Measurements from ENCODE around the gene TRAPPC2. TPM values are rescaled to one million over a fixed set of nuclear protein-coding genes. Genes with fewer than 3 reads are reported as not detected.
"Not testable (repeated sequence)": the region's sequence is repeated elsewhere in the genome, so short reads cannot be mapped to it uniquely, and the experiment has no call there.

The TRAPPC2 gene
- total RNA-seq, 2 experiments from 2014 or later, result 22.2 to 27.0 TPM

GRCh38 chrX:13685126-13685763, 49.2 kb downstream of the TRAPPC2 start:
- Histone ChIP-seq H4K20me1 (ENCODE audit: insufficient read depth, low read length) (peaks cover 4% of the 10 kb centered on the region; the same call in 1 of the 2 replicates), H3K4me3 (ENCODE audit: low read depth, low read length, poor library complexity, severe bottlenecking) (no peak overlapping the region), H3K27ac (ENCODE audit: low read depth, low read length, poor library complexity, severe bottlenecking) (no peak overlapping the region), H3K4me1 (ENCODE audit: insufficient read depth, low read length, poor library complexity, severe bottlenecking) (peaks cover 8% of the 10 kb centered on the region), H3K4me2 (ENCODE audit: low read length) (no peak overlapping the region), H2AFZ (ENCODE audit: low read length) (0 out of 2 replicates have a peak overlapping the region, but pooled peaks have one; percentile 19), H3K79me2 (ENCODE audit: insufficient read depth, low read depth, low read length) (peaks cover 11% of the 10 kb centered on the region), H3K9me3 (ENCODE audit: low read length) (no peaks in the 10 kb centered on the region), H3K36me3 (ENCODE audit: insufficient read depth, low read length) (no peaks in the 10 kb centered on the region), H3K9me2 (ENCODE audit: insufficient read depth, low read length) (no peaks in the 10 kb centered on the region)
- ChIA-PET POLR2A (interaction anchor here (1.5 to 4.8 kb wide), 2 partner anchors 12 to 23 kb away, joined by 5 to 43 read pairs; no protein-coding TSS in a partner anchor), CTCF (ENCODE audit: unreplicated experiment) (no interaction called here)
- intact Hi-C loops (cut with micrococcal nuclease; ENCODE audit: unreplicated experiment), result no loop called here
- no peak for DNase-seq (ENCODE audit: low spot score)
- no TSS peak for BruUV-seq (replicated peaks)
- no peak for TF ChIP-seq EZH2phosphoT487 (IDR thresholded peaks at IDR 0.05; ENCODE audit: borderline replicate concordance, low read depth, low read length)
- TF ChIP-seq CTCF (conservative IDR thresholded peaks at IDR 0.05; ENCODE audit: low read length), result no peak

- ChIA-PET CTCF (ENCODE audit: unreplicated experiment) (no interaction called here), POLR2A (no interaction called here)
- no peak overlapping the region for H3K4me2 ChIP-seq (ENCODE audit: low read length)
- H3K4me1 ChIP-seq (ENCODE audit: insufficient read depth, low read length, poor library complexity, severe bottlenecking), result peaks cover 7% of the 10 kb centered on the region
- intact Hi-C loops (cut with micrococcal nuclease; ENCODE audit: unreplicated experiment), result no loop called here
- no peak overlapping the region for H3K27ac ChIP-seq (ENCODE audit: low read depth, low read length, poor library complexity, severe bottlenecking)
- no peaks in the 10 kb centered on the region for H3K36me3 ChIP-seq (ENCODE audit: insufficient read depth, low read length)
- no peak overlapping the region for H3K4me3 ChIP-seq (ENCODE audit: low read depth, low read length, poor library complexity, severe bottlenecking)
- no peak for DNase-seq (ENCODE audit: low spot score)
- BruUV-seq (replicated peaks), result no TSS peak
- TF ChIP-seq CTCF (conservative IDR thresholded peaks at IDR 0.05; ENCODE audit: low read length), result no peak
- TF ChIP-seq EZH2phosphoT487 (IDR thresholded peaks at IDR 0.05; ENCODE audit: borderline replicate concordance, low read depth, low read length), result no peak
- peaks cover 2% of the 10 kb centered on the region; the same call in 1 of the 2 replicates for H3K79me2 ChIP-seq (ENCODE audit: insufficient read depth, low read depth, low read length)
- H3K9me2 ChIP-seq (ENCODE audit: insufficient read depth, low read length), result no peaks in the 10 kb centered on the region
- no peaks in the 10 kb centered on the region for H3K9me3 ChIP-seq (ENCODE audit: low read length)
- no peaks in the 10 kb centered on the region for H4K20me1 ChIP-seq (ENCODE audit: insufficient read depth, low read length)
- H2AFZ ChIP-seq (ENCODE audit: low read length), result no peak overlapping the region
These were observed 50.1 kb downstream of the TRAPPC2 start for GRCh38 chrX:13684361-13684760.

GRCh38 chrX:13681595-13681994, 52.8 kb downstream of the TRAPPC2 start:
- Histone ChIP-seq H3K4me2 (ENCODE audit: low read length) (no peak overlapping the region), H3K4me1 (ENCODE audit: insufficient read depth, low read length, poor library complexity, severe bottlenecking) (no peaks in the 10 kb centered on the region), H3K79me2 (ENCODE audit: insufficient read depth, low read depth, low read length) (no peaks in the 10 kb centered on the region), H3K27ac (ENCODE audit: low read depth, low read length, poor library complexity, severe bottlenecking) (no peak overlapping the region), H2AFZ (ENCODE audit: low read length) (no peak overlapping the region), H3K4me3 (ENCODE audit: low read depth, low read length, poor library complexity, severe bottlenecking) (no peak overlapping the region), H3K9me2 (ENCODE audit: insufficient read depth, low read length) (no peaks in the 10 kb centered on the region), H3K9me3 (ENCODE audit: low read length) (no peaks in the 10 kb centered on the region), H3K36me3 (ENCODE audit: insufficient read depth, low read length) (no peaks in the 10 kb centered on the region), H4K20me1 (ENCODE audit: insufficient read depth, low read length) (no peaks in the 10 kb centered on the region)
- CTCF ChIA-PET (ENCODE audit: unreplicated experiment), result no interaction called here
- POLR2A ChIA-PET, result no interaction called here
- no TSS peak for BruUV-seq (replicated peaks)
- intact Hi-C loops (cut with micrococcal nuclease; ENCODE audit: unreplicated experiment), result no loop called here
- TF ChIP-seq CTCF (conservative IDR thresholded peaks at IDR 0.05; ENCODE audit: low read length) (no peak), EZH2phosphoT487 (IDR thresholded peaks at IDR 0.05; ENCODE audit: borderline replicate concordance, low read depth, low read length) (no peak)
- no peak for DNase-seq (ENCODE audit: low spot score)

GRCh38 chrX:13679700-13680099, 54.7 kb downstream of the TRAPPC2 start:
- POLR2A ChIA-PET; H2AFZ ChIP-seq (ENCODE audit: low read length); H3K27ac ChIP-seq (ENCODE audit: low read depth, low read length, poor library complexity, severe bottlenecking); H3K4me2 ChIP-seq (ENCODE audit: low read length); BruUV-seq (replicated peaks); DNase-seq (ENCODE audit: low spot score); H3K9me3 ChIP-seq (ENCODE audit: low read length); H3K4me1 ChIP-seq (ENCODE audit: insufficient read depth, low read length, poor library complexity, severe bottlenecking); H3K4me3 ChIP-seq (ENCODE audit: low read depth, low read length, poor library complexity, severe bottlenecking); H3K9me2 ChIP-seq (ENCODE audit: insufficient read depth, low read length); H3K36me3 ChIP-seq (ENCODE audit: insufficient read depth, low read length); CTCF ChIA-PET (ENCODE audit: unreplicated experiment); H4K20me1 ChIP-seq (ENCODE audit: insufficient read depth, low read length); H3K79me2 ChIP-seq (ENCODE audit: insufficient read depth, low read depth, low read length); intact Hi-C loops (cut with micrococcal nuclease; ENCODE audit: unreplicated experiment): not testable (repeated sequence)
